ENCODE data around the gene CRTC3.

The CRTC3 gene

DNA sequence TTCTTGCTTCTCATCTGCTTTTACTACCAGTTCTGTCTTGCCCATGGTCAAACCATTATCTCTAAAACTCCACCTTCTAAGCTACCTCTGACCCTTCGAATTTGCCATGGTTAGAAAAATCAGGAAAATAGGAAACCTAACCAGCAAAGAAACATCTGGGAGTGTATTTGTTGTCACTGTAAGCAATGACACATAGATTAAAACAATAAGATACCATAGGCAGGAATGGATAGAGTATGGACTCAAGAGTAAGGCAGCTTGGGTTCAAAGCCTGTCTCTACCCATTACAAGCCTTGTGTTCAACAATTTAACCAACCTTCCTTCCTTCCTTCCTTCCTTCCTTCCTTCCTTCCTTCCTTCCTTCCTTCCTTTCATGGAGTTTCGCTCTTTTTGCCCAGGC, 34.9 kb downstream of the CRTC3 start:
- DNase-seq = no peak

DNA sequence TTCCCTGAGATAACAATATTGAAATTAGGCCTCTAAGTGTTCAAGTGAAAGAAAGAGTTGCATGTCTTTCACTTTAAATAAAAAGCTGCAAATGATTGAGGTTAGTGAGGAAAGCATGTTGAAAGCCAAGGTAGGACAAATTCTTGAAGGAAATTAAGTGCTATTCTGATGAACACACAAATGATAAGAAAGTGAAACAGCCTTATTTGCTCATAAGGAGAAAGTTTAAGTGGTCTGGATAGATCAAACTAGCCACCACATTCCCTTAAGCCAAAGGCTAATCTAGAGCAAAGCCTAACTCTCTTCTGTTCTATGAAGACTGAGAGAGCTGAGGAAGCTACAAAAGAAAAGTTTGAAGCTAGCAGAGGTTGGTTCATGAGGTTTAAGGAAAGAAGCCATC, 36.1 kb downstream of the CRTC3 start:
- DNase-seq = no peak

DNA sequence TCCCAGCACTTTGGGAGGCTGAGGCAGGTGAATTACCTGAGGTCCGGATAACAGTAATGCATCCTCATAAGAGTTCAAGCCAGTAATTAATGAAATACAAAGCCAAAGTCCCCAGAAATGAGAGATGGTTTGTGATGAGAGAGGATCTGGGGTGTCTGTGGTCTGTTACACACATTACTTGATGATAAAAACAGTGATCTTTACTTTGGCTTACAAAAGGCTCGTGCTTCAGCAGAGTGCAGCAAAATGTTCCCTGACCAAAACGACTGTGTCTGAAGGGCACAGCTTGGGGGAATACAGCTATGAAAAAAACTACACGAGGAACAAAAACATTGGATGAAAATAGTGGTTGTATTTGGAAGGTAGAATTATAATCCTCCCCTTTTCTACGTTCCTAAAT, 40.9 kb downstream of the CRTC3 start:
- DNase-seq = no peak

DNA sequence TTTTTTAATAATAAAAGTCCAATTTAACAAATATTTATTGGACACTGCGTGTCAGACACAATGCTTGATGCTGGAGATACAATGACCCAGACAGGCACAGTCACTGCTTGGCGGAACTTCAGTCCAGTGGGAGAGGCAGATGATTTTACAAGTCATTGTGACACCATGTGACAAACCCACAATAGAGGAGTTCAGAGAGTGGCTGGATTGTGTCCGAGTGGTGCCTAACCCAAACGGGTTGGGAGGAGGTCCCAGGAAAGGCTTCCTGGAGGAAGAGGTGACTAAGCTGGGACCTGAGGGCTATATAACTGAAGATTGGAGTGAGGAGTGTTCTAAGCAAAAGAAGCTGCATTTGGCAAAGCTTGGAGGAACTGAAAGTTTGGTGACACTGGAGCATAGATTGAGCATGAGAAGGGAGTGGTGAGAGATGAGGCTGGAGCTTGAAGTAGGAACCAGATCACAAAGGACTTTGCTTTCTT, 41.4 kb downstream of the CRTC3 start:
- no peak for DNase-seq

DNA sequence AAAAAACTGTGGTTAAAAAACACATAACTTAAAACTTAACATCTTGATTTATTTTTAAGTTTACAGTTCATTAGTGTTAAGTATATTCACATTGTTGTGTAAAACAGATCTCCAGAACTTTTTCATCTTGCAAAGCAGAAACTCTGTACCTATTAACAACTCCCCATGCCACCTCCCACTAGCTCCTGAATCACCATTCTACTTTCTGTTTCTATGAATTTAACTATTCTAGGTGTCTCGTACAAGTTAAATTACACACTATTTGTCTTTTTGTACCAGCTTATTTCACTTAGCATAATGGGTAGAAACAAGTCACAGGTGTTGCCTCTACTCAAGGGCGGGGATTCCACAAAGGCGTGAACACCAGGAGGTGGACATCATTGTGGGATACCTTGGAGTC, 43.2 kb downstream of the CRTC3 start:
- no peak for DNase-seq

DNA sequence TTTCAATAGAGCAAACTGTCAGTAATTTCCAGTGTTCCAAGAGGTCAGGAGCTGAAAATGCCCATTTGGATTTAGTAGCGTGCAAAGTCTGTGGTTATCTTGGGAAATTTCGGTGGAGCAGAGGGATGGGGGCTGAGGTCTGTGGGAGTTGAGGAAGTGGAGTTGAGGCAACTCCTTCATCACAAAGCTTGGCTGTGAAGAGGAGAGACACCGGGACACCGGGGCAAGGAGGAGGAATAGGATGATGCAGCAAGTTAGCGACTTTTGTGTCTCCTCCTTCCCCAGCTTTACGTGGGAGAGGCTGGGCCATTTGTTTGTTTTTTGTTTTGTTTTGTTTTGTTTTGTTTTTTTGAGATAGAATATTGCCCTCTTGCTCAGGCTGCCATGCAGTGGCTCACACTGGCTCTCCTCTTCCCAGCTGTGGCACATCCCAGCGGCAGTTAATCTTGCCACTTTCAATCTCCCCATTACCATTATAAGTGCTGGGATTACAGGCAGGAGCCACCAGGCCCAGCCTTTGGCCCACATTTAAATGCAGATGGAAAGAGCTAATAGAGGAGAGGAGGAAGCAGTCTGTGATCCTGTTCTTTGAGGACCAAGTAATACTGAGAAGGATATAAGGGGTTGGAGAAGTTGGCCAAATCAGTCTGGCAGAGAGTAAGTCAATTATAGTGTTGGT, 47.1 kb downstream of the CRTC3 start:
- DNase-seq = no peak

DNA sequence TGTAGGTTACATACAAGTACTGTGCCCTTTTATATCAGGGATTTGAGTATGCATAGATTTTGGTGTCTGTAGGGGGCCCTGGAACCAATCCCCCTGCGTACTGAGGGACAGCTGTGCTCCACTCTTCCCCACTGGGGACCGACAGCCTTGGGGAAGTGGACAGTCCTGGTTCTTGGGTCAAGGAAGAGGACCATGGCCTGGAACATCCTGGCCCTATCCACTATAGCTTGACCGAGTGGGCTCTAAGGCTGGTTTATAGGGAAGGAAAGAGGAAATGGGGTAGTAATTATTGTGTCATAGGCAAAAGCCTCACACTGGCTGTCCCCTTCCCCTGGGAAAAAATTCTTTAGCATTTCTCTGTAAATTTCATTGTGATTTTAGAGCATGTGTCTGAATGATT, 49.5 kb downstream of the CRTC3 start:
- no peak for DNase-seq

DNA sequence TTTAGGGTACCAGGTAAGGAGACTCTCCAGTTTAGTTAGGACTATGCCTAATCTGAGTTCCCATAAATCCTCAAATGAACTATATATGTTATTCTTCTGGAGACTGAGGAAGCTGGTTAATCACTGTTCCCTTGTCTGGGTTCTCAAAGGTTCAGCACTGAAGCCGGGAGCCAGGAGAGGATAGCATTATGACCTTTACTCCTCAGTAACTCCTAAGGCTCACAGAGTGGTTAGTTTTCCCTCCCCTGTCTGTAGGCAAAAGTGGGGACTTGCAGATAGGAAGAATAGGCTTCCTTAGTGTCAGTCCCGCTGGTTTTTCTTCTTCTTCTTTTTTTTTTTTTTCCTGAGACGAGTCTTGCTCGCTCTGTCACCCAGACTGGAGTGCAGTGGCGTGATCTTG, 50.4 kb downstream of the CRTC3 start:
- DNase-seq = no peak

DNA sequence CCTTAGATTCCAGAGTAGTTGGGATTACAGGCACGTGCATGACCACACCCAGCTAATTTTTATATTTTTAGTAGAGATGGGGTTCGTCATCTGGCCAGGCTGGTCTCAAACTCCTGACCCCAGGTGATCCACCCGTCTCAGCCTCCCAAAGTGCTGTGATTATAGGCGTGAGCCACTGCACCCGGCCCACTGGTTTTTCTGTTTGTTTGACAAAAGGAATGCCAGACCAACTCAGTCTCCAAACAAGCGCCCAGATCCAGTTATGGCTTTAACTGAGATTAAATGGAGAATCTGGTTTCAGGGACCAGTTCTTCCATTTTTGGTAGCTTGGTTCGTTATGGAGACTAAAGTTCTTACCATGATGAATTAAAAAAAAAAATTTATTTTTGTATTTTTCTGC, 50.8 kb downstream of the CRTC3 start:
- no peak for DNase-seq

DNA sequence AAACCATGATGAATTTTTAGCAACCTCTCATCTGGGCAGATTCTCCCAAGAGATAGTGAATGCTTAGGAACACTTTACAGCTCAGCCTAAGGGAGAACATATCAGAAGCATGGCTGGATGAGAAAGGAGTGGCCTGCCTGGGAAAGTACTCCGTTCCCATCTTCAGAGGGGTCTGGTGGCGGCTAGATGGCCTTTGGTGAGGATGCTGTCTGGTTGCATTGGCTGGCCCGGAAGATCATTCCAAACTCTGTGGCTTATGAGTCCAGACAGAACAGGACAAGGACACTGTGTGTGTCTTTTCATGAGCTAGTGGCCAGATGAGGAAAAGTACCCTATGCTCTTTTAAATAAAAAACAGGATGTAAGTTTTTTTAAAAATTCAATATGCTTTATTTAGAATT, 51.2 kb downstream of the CRTC3 start:
- no peak for DNase-seq

DNA sequence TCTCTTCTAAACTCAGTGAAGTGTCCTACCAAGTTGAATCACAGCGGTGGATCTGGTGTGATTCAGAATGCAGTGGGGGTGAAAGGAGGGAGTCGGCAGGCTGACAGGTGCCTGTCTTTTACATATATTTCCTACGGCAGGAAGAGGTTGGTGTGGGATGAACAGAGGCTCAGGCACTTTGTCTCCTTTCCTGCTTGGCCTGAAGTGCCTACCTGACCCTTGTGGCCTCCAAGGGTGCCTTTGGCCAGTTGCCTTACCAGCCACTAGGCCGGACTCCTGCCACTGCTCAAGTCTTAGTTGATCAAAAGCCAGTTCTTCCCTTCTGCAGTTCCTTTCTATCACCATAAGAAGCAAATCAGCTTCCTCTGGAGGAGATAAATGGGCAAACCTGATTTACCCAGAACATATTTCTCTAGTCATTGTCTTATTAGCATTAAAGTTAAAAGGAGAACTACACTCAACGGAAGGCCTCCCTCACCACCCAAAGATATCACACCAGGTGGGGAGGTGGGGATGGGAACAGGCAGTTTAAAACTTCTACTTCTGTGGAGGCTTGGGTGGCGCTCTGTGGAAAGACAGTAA, 52.1 kb downstream of the CRTC3 start:
- no peak for DNase-seq

DNA sequence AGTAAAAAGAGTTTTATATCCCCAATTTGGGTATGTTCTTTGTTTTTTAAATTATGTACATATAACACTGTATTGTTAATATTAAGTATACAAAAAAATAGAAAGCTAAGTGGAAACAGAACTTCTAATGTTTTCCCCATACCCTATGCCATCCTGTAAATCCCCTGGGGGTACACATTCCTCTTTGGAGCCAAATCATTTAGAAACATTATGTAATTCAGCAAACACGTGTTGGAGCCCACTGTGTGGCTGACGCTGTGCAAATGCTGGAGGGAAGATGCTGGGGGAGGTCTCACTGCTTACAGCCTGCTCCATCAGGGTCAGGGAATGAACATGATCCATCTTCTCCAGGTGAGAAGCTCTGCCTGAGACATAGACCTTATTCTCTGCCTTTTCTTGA, 52.8 kb downstream of the CRTC3 start:
- no peak for DNase-seq

DNA sequence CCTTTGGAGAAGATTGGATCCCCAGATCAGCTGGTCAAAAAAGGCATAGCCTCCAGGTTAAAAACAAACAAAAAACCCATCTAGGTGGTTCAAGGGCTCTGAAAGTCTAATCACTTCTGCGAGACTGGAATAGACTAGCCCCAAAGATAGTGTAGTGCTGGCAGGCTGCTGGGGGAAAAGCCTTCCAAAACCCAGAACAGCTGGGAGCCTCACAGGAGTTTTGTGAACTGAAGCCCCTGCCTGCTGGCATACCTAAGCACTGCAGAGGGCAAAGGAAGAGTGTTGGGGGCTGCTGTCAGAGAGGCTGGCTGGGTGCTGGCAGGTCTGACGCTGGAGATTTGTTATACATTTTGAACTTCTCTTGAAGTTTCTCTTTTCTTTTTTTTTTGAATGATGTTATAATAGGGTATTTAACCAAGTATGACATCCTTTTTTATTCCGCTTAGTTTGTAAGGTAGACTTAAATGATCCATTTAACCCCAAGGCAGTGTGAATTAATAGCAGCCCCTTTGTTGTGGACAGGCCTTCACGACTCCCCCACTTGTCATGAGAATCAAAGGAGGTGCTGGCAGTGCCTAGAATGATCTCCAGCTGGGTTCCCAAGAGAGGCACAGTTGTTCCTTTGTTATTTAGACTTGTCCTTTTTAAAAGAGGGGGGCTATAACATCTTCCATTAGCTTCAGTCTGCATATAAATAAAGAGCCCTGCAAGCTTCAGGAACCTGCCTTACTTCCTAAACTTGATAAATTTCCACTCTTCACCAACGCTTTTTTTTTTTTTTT, 53.9 kb downstream of the CRTC3 start:
- DNase-seq = no peak

DNA sequence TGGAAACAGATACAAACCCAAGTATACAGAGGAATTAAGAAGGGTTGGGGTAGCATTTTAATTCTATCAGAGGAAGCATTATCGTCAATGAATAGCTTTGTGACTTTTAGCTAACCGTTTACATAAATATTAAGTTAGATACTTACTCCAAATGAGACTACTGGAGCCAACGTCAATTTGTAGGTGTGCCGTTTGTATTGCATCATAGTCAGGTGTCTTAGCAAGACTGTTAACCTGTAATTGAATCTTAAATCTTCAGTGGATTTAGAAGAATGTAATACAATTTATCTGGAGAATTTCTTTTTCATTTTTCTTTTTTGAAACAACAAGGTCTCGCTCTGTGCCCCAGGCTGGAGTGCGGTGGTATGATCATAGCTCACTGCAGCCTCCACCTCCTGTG, 55.1 kb downstream of the CRTC3 start:
- no peak for DNase-seq

DNA sequence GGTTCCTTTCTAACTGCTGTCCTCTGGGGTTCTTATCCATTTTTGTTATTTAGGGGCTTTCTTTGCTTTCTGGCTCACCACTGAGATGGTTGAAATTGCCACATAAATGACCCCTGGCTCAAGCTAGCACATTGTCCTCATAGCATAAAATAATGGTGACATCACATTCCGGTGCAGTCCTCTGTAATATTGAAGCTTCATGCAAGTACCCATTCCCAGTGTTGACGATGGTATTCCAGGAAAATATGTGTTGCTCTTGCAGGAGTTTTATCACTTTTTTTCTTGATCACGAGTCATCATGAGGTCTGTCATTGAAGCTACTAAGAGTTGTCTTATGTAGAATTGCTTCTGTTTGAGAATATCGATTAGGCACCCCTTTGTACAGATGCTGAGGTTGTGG, 56.1 kb downstream of the CRTC3 start:
- no peak for DNase-seq

DNA sequence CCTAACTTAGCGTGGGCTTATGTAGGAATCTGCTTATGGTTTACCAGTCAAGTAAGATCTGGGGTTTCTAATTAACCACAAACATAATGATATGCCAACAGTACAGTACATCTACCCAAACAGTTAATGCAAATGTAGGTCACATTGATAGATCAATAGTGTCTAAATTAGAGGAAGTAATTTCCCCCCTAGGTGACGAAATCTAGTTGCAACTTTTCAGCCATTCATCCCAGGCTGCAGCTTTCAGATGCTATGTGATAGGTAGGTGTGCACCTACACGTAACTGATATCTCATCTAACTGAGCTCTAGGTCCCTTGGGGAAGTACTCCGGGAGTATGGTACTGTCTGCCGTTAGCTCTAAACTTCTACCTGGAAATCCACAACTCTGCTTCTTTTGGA, 57.2 kb downstream of the CRTC3 start:
- no peak for DNase-seq

DNA sequence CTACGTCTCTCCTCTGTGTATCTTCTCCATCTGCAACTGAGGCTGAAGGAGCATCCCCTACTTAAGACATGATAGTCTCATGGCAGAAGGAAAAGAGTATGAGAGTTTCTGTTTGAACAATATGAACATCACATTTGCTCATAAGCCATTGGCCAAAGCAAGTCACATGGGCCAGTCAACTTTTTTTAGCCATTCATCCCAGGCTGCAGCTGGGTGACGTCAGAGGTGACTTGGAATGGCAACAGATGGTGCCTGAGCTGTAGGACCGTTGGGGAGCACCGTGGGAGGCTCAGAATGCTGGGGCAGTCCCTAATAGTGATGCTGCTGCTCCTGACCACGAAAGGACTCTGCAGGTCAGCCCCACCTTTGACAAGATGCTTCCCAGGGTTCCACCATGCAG, 58.7 kb downstream of the CRTC3 start:
- no peak for DNase-seq

DNA sequence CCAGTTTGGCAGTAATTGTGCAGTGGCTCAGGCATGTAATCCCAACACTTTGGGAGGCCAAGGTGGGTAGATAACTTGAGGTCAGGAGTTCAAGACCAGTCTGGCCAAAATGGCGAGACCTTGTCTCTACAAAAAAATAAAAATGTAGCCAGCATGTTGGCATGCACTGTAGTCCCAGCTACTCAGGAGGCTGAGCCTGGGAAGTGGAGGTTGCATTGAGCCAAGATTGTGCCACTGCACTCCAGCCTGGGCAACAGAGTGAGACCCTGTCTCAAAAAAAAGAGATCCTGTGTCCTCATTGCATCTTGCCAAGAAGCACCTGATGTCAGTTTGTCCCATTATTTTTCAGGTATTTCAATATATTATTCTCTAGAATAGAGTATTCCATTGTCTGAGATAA, 61.8 kb downstream of the CRTC3 start:
- no peak for DNase-seq

DNA sequence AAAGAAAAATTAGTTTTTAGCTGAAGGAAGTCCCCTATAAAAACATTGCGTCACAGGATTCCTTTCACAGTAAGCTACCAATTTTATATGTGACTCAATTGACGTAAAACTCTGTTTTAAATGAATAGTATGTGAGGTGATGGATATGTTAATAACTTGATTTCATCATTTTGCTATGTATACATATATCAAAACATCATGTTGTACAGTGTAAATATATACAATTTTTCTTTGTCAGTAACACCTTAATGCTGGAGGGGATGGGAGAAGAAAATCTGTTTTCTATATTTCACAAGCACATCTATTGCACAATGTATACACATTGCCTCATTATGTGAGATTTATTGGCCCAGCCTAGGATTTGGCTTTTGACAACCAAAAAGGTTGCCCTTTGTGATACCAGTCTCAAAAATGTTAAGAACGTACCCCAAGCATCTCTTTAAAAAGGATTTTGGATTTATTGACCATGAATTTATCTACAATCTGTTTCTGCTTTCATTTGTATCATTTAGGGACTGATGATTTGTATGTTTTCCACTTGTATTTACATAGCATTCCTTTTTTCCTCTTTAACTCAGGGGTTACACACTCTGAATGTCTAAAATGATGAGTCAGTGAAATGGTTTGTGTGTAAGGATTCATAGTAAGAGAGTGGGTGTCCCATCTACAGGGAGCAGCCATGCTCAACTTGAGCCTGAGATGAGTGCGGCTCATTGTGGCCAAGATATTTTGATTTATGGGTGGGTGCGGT, 62.6 kb downstream of the CRTC3 start:
- DNase-seq = no peak

DNA sequence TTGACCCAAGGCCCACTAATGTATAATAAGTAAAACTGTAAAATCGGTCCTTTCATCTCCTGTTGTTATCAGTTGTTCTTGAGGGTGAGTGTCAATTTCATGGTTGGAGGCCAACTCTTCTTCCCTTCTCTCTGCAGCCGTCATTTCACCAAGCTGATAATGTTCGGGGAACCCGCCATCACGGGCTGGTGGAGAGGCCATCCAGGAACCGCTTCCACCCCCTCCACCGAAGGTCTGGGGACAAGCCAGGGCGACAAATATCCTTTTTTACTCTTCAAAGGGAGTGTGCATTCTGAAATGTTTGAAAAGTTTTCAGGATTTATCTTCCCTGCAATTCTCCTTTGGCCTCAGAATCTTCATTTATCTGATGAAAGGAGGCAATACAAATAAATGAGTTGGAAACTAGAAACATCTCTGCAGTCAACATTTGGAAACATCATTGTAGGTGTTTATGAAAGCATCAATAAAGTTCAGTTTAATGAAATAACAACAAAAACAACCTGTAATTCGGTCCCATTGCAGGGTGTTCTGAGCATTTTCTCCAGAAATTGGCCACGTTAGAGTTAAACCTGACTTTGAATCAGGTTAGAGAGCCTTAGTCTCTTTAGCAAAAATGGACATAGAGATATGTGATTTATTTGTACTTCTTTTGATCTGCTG, 63.9 kb downstream of the CRTC3 start:
- DNase-seq = no peak

DNA sequence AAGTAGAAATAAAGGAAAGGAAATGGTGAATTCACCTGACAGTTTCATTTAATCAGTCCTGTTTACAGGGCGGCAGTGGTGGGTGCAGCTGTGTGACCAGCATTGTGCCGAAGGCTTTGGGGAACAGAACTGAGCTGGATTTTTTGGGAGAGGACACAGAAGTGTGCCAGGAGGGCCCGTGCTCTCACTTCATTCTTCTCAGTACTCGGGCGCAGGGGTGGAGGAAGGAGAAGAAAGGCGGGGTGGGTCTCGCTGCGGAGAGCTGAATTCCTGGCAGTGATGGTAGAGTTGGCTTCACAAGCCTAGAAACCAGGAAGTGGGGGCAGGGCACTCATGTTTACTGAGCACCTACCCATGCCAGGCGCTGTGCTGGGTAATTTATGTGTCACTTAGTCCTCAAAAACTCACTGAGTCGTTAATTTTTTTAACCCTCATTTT, 64.6 kb downstream of the CRTC3 start:
- peak; percentile 87 for DNase-seq

DNA sequence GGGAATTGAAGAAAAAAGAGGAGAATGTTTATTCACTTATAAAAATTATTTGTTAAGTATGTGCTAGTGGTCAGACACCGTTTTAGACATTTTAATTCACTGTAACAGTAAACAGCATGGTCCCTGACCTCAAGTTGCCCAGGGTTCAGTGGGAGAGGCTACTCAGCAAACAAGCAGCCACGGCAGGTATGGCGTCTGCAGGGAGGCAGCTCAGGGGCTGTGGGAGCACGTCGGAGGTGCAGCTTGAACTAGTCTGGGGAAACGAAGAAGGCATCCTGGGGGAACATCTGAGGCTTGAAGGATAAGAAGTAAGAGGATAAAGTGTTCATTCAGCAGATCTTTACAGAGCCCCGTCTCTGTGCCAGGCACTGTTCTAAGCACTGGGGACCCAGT, 66.0 kb downstream of the CRTC3 start:
- no peak for DNase-seq

DNA sequence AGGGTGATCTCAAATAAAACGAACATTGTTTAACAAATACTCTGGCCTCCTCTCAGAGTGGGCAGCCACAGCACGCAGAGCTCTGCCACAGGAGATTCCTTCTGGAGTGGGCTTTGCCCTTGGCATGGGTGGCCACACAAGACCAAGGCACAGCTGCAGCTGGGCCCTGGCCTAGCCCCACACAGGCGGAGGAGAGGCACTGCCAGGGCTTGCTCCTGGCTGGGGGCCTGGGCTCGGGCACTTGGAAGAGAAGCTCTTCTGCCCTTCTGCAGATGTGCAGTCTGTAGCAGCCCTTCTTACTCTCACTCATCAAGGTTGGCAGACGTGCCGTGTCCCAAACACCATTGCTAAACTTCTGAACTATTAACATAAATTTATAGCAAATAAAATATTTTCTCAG, 67.2 kb downstream of the CRTC3 start:
- no peak for DNase-seq

Measured in stimulated activated CD8-positive, alpha-beta memory T cell treated with anti-CD3 and anti-CD28 coated beads, Interleukin-4, amount 100 ng/mL, for 48 hours (primary cell).